ENCODE measurements around the gene SPOCK2.
A peak's percentile ranks its signal among the peaks of the same experiment; 100 is the strongest.

The SPOCK2 gene

DNA sequence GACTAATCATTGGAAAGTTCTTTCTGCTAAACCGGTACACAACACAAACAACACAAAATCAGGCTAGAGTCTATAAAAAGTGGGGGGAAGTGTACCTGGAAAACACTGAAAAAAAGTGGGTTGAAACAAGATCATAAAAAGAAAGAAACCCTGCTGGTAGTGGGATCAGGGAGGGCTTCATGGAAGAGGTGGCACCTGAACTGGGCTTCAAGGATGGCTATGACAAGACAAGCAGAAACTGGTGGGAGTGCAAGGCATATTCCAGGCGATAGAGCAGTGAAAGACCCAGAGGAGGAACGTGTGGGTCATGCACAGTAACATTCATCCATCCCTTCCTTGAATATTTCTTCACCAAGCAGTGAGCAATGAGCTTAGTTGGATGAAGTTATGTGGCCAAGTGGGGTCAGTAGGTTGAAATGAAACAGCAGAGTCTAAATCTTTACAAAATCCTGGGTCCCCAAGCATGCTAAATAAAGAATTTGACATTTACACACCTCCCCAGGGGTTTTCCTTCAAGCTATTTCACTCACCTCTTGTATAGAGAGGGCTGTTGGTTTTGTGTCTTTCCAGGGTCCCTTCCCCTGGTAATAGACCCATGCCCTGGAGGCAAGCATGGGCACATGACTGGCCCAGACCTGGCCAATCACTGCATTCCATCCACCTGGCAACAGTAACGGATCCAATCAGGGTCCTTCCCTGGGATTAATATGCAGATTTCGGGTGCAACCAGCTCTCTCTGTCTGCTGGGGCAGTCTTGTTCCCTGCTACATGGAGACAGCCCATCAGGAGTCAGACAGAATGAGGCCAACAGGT is 38.2 kb downstream of the SPOCK2 start:
- DNase-seq (ENCODE audit: low read depth), result no peak
- no peak overlapping the region for H3K4me3 ChIP-seq (ENCODE audit: low read length)
- TF ChIP-seq, protein P1, sequence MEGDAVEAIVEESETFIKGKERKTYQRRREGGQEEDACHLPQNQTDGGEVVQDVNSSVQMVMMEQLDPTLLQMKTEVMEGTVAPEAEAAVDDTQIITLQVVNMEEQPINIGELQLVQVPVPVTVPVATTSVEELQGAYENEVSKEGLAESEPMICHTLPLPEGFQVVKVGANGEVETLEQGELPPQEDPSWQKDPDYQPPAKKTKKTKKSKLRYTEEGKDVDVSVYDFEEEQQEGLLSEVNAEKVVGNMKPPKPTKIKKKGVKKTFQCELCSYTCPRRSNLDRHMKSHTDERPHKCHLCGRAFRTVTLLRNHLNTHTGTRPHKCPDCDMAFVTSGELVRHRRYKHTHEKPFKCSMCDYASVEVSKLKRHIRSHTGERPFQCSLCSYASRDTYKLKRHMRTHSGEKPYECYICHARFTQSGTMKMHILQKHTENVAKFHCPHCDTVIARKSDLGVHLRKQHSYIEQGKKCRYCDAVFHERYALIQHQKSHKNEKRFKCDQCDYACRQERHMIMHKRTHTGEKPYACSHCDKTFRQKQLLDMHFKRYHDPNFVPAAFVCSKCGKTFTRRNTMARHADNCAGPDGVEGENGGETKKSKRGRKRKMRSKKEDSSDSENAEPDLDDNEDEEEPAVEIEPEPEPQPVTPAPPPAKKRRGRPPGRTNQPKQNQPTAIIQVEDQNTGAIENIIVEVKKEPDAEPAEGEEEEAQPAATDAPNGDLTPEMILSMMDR (IDR thresholded peaks at IDR 0.05; ENCODE audit: insufficient read depth, low read depth, low read length, missing control alignments), result no peak

DNA sequence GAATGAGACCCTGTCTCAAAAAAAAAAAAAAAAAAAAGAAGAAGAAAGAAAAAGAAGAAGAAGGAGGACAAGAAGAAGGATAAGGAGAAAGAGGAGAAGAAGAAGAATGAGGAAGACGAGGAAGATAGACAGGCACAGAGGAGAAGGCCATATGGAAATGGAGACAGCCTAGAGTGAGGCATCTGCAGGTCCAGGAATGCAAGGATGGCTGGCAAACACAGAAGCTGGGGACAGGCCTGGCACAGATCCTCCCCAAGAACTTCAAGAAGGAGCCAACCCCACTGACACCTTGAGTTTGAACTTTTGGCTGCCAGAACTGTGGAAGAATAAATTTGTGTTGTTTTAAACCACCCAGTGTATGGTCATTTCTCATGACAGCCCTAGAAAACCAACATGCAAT is 38.9 kb downstream of the SPOCK2 start:
- TF ChIP-seq, protein P1 (IDR thresholded peaks at IDR 0.05; ENCODE audit: insufficient read depth, low read depth, low read length, missing control alignments), result no peak
- no peak overlapping the region for H3K4me3 ChIP-seq (ENCODE audit: low read length)
- DNase-seq (ENCODE audit: low read depth), result no peak

DNA sequence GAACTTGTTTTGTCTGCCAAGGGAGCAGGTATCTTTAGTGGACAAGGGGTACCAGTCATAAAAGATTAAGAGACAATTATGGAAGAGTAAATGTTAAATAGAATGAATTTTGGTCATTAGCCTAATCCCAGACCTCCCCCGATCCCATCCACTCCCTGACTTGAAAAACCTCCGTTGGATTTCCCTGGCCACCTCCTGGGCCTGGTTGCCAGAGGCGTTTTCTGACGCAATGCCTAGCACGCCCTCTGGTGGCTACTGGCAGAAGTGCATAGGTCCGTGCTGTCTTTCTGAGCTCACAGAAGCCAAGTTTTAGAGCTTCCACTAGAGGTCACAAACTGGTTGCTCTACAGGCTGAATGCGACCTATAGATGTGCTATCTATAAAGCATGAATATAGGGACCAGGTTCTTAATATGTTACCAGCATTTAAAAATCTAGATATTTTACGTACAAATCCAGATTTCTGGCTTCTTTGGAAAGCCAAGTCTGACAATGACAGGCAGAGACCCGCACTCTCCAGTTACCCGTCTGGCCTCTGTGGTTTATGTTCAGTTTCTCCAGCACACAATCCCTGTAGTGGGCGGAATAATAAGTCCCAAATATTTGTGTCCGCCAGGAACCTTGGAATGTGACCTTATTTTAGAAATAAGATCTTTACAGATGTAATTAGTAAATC is 39.8 kb downstream of the SPOCK2 start:
- TF ChIP-seq, protein P1 (IDR thresholded peaks at IDR 0.05; ENCODE audit: insufficient read depth, low read depth, low read length, missing control alignments), result peak; percentile 100
- peak; percentile 89 for DNase-seq (ENCODE audit: low read depth)
- no peak overlapping the region for H3K4me3 ChIP-seq (ENCODE audit: low read length)

DNA sequence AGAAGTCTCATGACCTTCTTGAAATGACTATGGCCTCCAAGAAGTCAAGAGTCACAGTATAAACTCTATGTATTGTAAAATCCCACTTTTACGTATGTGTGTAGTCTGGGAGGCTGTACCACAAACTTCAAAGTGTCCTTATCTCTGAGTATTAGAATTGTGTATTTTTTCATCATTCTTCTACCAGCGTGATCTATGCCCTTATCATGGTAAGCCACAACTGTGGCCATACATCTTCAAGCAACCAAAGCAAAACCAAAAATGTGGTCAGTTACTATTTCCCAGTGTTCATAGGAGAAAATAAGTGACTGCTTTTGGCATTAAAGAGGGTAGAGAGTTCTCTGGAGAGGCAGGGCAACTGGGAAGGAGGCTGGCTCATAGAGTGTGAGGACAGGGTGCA is 42.8 kb downstream of the SPOCK2 start:
- TF ChIP-seq, protein P1 (IDR thresholded peaks at IDR 0.05; ENCODE audit: insufficient read depth, low read depth, low read length, missing control alignments), result no peak
- DNase-seq (ENCODE audit: low read depth), result no peak
- no peak overlapping the region for H3K4me3 ChIP-seq (ENCODE audit: low read length)

DNA sequence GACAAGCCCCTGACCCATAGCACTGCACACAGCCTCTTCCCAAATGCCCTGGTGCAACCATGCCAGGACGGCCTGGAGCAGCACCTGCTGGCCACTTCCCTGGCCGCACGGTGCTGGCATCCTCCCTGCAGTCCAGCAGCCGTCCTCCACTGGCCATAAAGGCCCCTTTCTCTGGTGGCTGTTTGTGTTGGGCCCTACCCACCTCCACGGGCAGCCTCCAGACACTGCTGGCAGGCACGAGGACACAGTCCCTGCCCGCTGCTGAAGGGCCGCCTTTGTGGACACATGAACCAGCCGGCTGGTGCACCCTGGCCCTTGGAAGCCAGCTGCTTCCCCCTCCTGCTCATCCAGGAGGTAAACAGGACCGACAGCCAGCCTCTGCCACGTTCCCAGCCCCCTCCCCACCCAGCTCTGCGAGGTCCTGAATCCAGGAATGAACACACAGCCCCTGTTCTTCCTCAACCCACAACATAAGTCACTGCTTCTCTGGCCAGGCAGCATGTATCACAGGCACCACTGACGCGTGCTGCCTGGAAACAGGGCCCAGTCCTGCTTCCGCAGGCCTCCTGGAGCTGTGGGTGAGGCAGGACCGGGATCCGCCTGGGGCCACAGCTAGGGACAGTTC is 43.8 kb downstream of the SPOCK2 start:
- DNase-seq (ENCODE audit: low read depth), result peak; percentile 78
- TF ChIP-seq, protein P1 (IDR thresholded peaks at IDR 0.05; ENCODE audit: insufficient read depth, low read depth, low read length, missing control alignments), result peak; percentile 22
- H3K4me3 ChIP-seq (ENCODE audit: low read length), result no peak overlapping the region

DNA sequence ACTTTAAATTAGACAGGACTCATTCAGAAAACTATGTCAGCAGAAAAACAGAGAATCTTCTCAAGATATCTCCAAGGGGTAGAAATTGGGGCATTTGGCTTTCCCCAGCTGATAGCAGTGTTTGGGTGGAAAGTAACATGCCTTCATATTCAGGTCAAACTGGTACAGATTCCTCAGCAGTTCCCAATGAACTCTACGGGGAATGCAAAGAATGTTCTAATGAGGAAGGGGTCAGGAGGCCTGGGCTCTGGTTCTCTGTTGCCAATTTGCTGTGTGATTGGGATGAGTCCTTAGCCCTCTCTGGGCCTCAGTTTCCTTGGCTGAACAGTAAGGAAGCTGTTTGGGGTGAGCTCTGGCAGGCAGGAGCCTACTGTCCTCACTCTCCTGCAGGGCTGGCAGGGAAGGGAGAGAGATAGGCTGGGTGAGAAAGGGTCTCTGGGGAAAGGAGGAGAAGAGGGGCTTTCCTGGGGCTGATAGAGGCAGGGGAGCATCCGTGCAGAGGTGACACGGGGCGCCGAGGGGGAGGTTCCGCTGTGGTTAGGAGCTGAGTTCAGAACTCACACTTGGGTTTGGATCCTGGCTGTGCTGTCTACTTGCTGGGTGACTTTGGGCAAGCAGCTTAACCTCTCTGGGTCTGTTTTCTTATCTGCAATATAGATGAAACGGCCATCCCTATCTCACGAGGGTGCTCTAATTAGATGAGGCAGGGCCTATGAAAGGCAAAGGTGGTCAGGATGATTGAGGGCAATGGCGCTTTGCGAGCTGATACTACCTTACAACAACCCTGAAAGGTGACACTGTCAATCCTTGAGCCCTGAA is 45.1 kb downstream of the SPOCK2 start:
- no peak overlapping the region for H3K4me3 ChIP-seq (ENCODE audit: low read length)
- TF ChIP-seq, protein P1 (IDR thresholded peaks at IDR 0.05; ENCODE audit: insufficient read depth, low read depth, low read length, missing control alignments), result no peak
- no peak for DNase-seq (ENCODE audit: low read depth)
